Measurements from ENCODE around the gene GALNT6. TPM values are rescaled to one million over a fixed set of nuclear protein-coding genes. Genes with fewer than 3 reads are reported as not detected.

The GALNT6 gene
- total and polyA plus RNA-seq, 10 donors: 5.8 to 29.4 (median 18.2) TPM

GRCh38 chr12:51324953-51325352 lies 66.3 kb downstream of the GALNT6 start:
- TF ChIP-seq CTCF (IDR thresholded peaks at IDR 0.05 in 8 of 11, conservative IDR thresholded peaks at IDR 0.05 in 3 of 11) (no peak), POLR2AphosphoS5 (IDR thresholded peaks at IDR 0.05) (no peak), POLR2A (IDR thresholded peaks at IDR 0.05) (no peak)
- no peak for DNase-seq
- Histone ChIP-seq H3K36me3 (no peaks in the 10 kb centered on the region), H3K27me3 (replicated peaks in 1 of 7) (no peaks in the 10 kb centered on the region), H3K9me3 (no peaks in the 10 kb centered on the region), H3K4me3 (no peak overlapping the region), H3K4me1 (peaks cover 36 to 100% (median 84%) of the 10 kb centered on the region in 6 donors), H3K27ac (peak overlapping the region in 7 of 8 donors; percentile 92 to 99 (median 95))
- 70 to 89% (median 76%) methylated on average over 4 of the region's 4 CpGs for WGBS, 5 donors
- intact Hi-C loops (cut with DNase I; ENCODE audit: low total_unique reads): no loop called here

GRCh38 chr12:51323966-51324895 lies 67.0 kb downstream of the GALNT6 start, which contains the start of gene BIN2:
TSS of gene BIN2 (minus strand) at chr12:51324174. CDS start at chr12:51324102, 72 bp downstream.
- Histone ChIP-seq H3K27ac (peak within 1 kb of the TSS; percentile 83 to 99 (median 94)), H3K36me3 (no peaks in the 10 kb centered on the region), H3K27me3 (replicated peaks in 1 of 7) (no peaks in the 10 kb centered on the region), H3K4me3 (peak within 1 kb of the TSS; percentile 40 to 77 (median 52)), H3K4me1 (peaks cover 37 to 100% (median 84%) of the 10 kb centered on the region in 6 donors), H3K9me3 (no peaks in the 10 kb centered on the region)
- WGBS, 5 donors: 53 to 77% (median 59%) methylated on average over 47 to 60 of the region's 60 CpGs
- TF ChIP-seq POLR2A (IDR thresholded peaks at IDR 0.05) (no peak), CTCF (IDR thresholded peaks at IDR 0.05 in 8 of 11, conservative IDR thresholded peaks at IDR 0.05 in 3 of 11) (no peak), POLR2AphosphoS5 (IDR thresholded peaks at IDR 0.05) (peak; percentile 86 to 94 (median 90))
- DNase-seq: peak; percentile 98
- intact Hi-C loops (cut with DNase I; ENCODE audit: low total_unique reads): no loop called here

- intact Hi-C loops (cut with DNase I; ENCODE audit: low total_unique reads): no loop called here
- 27 to 59% (median 34%) methylated on average over 15 of the region's 15 CpGs for WGBS, 5 donors
- DNase-seq: peak; percentile 82
- Histone ChIP-seq H3K27me3 (replicated peaks in 1 of 7) (no peaks in the 10 kb centered on the region), H3K27ac (peak overlapping the region; percentile 83 to 99 (median 94)), H3K9me3 (no peaks in the 10 kb centered on the region), H3K4me3 (peak overlapping the region; percentile 40 to 77 (median 52)), H3K4me1 (peaks cover 45 to 100% (median 84%) of the 10 kb centered on the region in 6 donors), H3K36me3 (no peaks in the 10 kb centered on the region)
- TF ChIP-seq CTCF (IDR thresholded peaks at IDR 0.05 in 8 of 11, conservative IDR thresholded peaks at IDR 0.05 in 3 of 11) (peak in 2 of 11 experiments; percentile 10), POLR2A (IDR thresholded peaks at IDR 0.05) (peak in 1 of 3 donors; percentile 22), POLR2AphosphoS5 (IDR thresholded peaks at IDR 0.05) (peak in 1 of 3 donors; percentile 81)
Observed at GRCh38 chr12:51323317-51323960, 67.8 kb downstream of the GALNT6 start.
